Stimulated activated CD8-positive, alpha-beta memory T cell treated with anti-CD3 and anti-CD28 coated beads, Interleukin-4, amount 100 ng/mL, for 48 hours (primary cell): ENCODE measurements around the gene TSSK3.

ENCODE experiments used
- DNase-seq: peaks from one replicate; pipeline ENCODE4 v3.0.0-alpha.2; 2020

Gene TSSK3

DNA sequence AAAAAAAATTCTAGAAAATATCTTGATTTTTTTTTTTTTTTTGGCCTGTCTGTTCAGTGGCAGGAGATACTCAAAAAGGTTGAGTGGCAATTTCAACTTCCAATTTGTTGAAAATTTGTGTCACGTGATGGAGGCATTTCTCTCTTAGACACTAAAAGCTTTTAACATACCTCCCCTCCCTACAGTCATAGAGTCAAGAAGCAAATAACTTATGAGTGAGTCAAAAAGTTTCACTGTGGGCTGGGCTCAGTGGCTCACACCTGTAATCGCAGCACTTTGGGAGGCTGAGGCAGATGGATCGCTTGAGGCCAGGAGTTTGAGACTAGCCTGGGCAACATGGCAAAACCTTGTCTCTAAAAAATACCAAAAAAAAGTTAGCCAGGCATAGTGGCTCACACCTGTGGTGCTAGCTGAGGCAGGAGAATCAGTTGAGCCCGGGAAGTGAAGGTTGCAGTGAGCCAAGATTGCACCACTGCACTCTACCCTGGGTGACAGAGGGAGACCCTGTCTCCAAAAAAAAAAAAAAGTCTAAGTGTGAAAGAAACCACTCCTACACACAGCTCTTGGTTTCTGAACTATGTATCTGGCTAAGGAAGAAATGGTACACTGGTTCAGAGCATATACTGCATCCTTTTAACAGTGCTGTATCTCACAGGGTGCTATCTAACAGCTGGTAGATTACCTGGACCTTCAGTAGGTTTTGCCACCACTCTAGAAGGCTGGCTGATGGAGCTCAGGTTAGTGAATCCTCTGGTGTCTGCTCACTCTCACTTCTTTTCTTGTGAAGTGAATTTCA is 43.5 kb downstream of the TSSK3 start:
- DNase-seq, result no peak

DNA sequence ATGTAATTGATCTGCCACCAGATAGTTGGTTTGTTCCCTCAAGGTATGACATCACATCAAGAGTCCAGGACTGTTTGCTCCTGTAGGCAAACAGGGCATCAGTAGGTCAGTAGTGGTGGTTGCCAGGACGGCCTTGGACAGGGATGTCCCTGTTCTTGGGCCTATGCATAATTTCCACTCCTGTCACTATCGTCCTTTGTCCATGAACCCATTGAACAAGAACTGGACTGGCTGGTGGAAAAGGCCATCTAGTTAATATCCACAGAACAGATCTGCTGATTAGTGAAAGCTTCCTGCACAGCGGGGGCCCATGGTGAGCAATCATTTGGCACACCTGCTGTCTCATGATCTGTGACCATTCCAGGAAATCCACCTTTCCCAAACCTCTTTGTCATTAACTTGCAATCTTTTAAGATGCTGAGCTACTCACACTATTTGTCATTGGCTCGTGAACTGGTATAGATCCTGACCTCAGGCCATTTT is 44.3 kb downstream of the TSSK3 start:
- no peak for DNase-seq

DNA sequence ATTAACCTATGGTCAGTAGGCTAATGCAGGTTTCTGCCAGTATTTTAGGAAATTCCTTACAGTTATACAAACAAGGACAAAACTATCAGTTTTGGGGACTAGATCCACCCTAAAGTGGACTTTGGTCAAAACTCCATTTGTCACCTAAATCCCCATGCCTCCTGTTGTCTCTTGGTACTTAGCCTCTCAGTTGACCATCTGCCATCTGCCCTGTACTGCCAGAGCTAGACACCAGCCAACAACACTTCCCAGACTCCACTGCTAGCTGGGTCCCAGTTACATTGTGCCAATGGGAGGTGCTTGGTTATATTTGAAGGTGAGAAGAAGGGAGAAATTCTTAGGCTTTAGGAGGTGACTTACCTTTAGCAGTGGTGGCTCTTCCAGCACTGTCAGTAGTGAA is 48.9 kb downstream of the TSSK3 start:
- DNase-seq, result no peak

DNA sequence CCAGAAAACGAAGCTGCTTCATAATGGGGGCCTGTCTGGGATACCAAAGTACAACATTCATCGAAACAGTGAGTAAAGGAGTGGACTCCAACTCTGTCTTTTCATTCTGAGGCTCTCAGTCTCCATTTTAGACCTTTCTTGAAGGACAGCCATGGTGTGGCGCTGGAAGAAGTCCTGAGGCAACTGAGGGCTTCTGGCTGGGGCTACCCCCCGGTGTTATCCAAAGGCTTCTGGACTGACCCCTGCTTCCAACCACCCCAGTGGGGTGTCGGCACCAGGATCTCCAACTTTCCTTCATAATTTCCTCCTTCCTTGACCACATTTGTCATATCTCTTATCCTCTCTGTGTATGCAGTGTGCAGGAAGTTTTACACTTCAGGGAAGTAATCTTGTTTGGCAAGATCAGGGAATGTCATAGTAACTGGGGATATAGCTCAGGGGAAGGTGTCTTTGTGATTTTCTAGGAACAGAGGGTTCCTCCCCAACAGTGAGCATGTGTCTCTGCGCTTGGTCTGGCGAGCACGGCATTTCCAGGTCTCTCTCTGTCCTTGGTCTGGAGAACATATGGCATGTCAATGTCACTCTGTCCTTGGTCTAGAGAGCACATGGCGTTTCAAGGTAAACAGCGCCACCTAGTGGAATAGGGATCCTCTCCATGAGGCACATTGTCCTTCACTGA is 51.3 kb downstream of the TSSK3 start:
- DNase-seq, result peak; percentile 79
